NT2/D1 (cell line): ENCODE results near the gene USP46.

Experiments used
- DNase-seq: peaks from one replicate; pipeline ENCODE4 v3.0.0-alpha.2; 2011; ENCODE audit warnings: low read depth, low spot score
- H3K27me3 ChIP-seq: 2 replicates; pipeline ENCODE4 v1.6.0; 2011; ENCODE audit warnings: mild to moderate bottlenecking; ENCODE audit not compliant: insufficient read length, insufficient read depth
- H3K36me3 ChIP-seq: 2 replicates; pipeline ENCODE4 v1.6.1; 2011; ENCODE audit warnings: mild to moderate bottlenecking, low read length, mixed read lengths; ENCODE audit not compliant: insufficient read depth, insufficient read length
- H3K4me1 ChIP-seq: 2 replicates; pipeline ENCODE4 v1.5.1; 2011; ENCODE audit not compliant: insufficient read depth, insufficient read length
- H3K4me3 ChIP-seq: 2 replicates; pipeline ENCODE4 v1.5.1; 2011; ENCODE audit warnings: low read depth; ENCODE audit not compliant: insufficient read length
- H3K9ac ChIP-seq: 2 replicates; pipeline ENCODE4 v1.6.0; 2011; ENCODE audit warnings: low read depth; ENCODE audit not compliant: insufficient read length
- H3K9me3 ChIP-seq: 2 replicates; pipeline ENCODE4 v1.5.1; 2011; ENCODE audit warnings: mild to moderate bottlenecking, low read length; ENCODE audit not compliant: insufficient read depth
- SUZ12 ChIP-seq: IDR thresholded peaks from 2 replicates; pipeline ENCODE4 v1.6.1; 2011; ENCODE audit not compliant: insufficient read length, insufficient read depth; ENCODE audit errors: extremely low read depth
- YY1 ChIP-seq: IDR thresholded peaks from 2 replicates; pipeline ENCODE4 v1.6.1; 2011; ENCODE audit not compliant: insufficient read length, insufficient read depth
- ZNF274 ChIP-seq: IDR thresholded peaks from 2 replicates; pipeline ENCODE4 v1.6.1; 2011; ENCODE audit warnings: mild to moderate bottlenecking, low read depth, low read length

Gene USP46

DNA sequence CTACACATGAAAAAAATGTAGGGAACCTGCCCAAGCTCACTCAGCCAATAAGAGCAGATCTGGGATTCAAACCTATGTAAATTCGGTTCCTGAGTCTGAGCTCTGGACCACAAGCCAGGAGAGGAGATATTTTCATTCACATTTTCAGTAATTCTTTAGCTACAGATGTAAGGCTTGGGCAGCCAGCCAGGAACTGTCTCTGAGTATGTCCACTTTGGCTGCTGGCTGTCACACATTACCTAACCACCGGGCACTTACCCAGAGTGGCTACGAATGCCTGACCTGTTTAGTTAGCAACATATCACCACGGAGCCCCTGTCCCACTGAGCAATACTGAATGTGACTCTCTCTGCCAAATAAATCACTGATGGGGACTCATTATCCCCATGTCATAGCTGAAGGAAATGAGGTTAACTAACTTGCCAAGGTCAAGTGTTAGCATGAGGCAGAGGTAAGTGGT, 15.3 kb downstream of the USP46 start:
- Histone ChIP-seq H3K36me3 (no peaks in the 10 kb centered on the region), H3K27me3 (no peaks in the 10 kb centered on the region), H3K4me1 (no peaks in the 10 kb centered on the region), H3K4me3 (no peak overlapping the region), H3K9me3 (peaks cover 7% of the 10 kb centered on the region; the same call in 1 of the 2 replicates), H3K9ac (no peak overlapping the region)
- TF ChIP-seq YY1 (no peak), SUZ12 (no peak), ZNF274 (no peak)
- DNase-seq = no peak

DNA sequence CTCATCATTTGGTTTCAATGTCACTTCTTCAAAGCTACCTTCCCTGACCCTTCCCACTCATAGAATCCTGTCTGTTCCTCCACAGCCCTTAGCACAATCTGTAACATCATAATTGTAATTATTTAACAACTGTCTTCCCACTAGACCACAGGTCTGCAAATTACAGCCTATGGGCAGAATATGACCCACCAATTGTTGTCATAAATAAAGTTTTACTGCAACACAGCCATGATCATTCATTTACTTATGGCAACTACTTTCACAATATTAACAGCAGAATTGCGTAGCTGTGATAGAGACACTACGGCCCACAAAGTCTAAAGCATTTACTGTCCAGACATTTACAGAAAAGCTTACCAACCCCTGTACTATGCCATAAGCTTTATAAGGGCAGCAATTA, 15.9 kb downstream of the USP46 start:
- H3K4me1 ChIP-seq = no peaks in the 10 kb centered on the region

DNA sequence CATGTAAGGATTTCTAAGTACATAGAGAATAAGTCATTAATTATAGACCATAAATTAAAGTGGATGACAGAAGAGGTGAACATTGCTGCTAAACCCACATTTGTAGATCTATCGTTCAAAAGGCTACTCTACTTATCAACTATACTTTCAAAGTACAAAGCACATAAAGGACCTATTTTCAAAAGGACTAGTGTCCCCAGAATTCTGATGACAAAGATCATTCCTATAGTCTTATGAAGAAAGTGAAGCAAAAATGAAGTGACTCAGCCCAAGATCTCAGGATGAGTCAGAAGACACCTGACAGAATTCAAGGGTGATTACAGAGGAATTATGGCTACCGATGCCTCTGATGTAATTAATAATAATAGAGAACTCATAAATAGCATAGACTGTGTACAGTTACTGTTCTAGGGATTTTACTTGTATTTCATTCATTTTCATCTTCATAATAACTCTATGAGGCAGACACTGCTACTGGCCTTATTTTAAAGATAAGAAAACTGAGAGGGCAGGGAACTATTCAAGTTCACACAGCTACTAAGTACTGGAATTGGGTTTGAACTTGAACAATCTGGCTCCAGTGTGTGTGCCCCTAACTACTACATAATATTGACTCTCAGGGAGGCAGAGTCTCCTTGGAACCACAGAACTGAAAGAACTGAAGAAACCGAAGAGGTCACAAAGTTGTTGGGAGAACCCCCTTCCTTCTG, 17.1 kb downstream of the USP46 start:
- DNase-seq = no peak
- H3K9ac ChIP-seq = no peak overlapping the region
- H3K27me3 ChIP-seq = no peaks in the 10 kb centered on the region
- TF ChIP-seq ZNF274 = no peak
- no peak for TF ChIP-seq SUZ12
- TF ChIP-seq YY1 = no peak
- no peaks in the 10 kb centered on the region for H3K36me3 ChIP-seq
- no peaks in the 10 kb centered on the region for H3K4me1 ChIP-seq
- peaks cover 7% of the 10 kb centered on the region; the same call in 1 of the 2 replicates for H3K9me3 ChIP-seq
- no peak overlapping the region for H3K4me3 ChIP-seq

More for the DNA sequence above, 15.9 kb downstream of the USP46 start:
- no peaks in the 10 kb centered on the region for H3K27me3 ChIP-seq
- H3K9me3 ChIP-seq = peaks cover 7% of the 10 kb centered on the region; the same call in 1 of the 2 replicates
- no peak for TF ChIP-seq SUZ12
- TF ChIP-seq ZNF274 = no peak
- no peak for TF ChIP-seq YY1
- H3K9ac ChIP-seq = no peak overlapping the region
- no peaks in the 10 kb centered on the region for H3K36me3 ChIP-seq
- no peak overlapping the region for H3K4me3 ChIP-seq
- no peak for DNase-seq

DNA sequence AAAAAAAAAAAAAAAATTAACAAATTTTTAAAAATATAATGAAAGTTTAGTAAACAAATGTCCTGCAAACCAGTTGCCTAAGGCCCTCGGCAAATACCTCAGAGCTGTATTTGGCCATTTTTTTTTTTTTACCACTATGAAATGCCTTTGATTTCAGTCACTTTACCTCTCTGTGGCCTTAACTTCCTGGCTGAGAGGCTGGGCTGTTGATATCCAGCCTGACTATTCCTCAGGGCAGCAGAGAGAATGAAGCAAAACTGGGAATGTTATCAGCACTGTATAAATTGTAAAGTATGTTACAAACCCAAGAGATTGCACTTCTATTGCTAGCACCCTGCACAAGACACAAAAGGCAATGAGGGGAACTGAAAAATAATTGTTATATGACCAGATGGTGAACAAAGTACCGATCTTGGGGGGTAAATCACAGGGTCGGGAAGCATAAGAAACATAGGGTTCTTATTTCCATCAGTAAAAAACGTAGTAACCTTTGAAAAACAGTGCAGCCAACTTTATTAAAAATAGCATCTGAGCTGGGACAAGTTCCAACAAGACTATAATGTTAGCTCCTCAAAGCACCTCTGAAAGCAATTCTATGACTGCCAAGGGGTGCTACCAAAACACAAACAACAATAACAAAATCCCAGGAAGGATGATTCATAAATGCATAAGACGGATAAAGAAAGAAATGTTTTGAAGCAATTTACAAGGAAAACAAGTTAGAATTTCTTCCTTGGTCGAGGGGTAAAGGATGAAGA, 18.1 kb downstream of the USP46 start:
- no peak overlapping the region for H3K4me3 ChIP-seq
- H3K27me3 ChIP-seq = no peaks in the 10 kb centered on the region
- DNase-seq = no peak
- no peaks in the 10 kb centered on the region for H3K36me3 ChIP-seq
- TF ChIP-seq SUZ12 (no peak), ZNF274 (no peak), YY1 (no peak)
- no peaks in the 10 kb centered on the region for H3K4me1 ChIP-seq
- H3K9me3 ChIP-seq = peaks cover 7% of the 10 kb centered on the region; the same call in 1 of the 2 replicates
- H3K9ac ChIP-seq = no peak overlapping the region

DNA sequence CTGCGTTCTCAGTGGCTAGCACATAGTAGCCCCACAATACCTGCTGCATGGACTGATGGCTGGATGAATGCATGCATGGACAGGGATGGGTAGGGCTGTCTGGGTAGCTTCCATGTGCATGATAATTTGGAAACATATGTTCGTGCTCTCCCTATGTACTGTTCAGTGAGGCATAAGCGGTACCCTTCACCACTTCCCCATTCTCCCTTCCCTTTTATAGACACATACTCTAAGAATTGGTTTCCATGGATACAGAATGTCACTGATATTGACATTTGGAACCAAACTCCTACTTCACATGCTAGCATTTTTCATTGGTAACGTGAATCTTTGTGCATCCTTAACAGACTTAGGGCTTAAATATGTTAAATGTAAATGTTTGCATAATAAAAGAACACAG, 20.4 kb downstream of the USP46 start:
- peaks cover 7% of the 10 kb centered on the region; the same call in 1 of the 2 replicates for H3K9me3 ChIP-seq
- no peaks in the 10 kb centered on the region for H3K36me3 ChIP-seq
- H3K27me3 ChIP-seq = no peaks in the 10 kb centered on the region
- no peak for DNase-seq
- no peaks in the 10 kb centered on the region for H3K4me1 ChIP-seq
- H3K9ac ChIP-seq = no peak overlapping the region
- H3K4me3 ChIP-seq = no peak overlapping the region
- TF ChIP-seq ZNF274 = no peak
- no peak for TF ChIP-seq SUZ12
- no peak for TF ChIP-seq YY1

DNA sequence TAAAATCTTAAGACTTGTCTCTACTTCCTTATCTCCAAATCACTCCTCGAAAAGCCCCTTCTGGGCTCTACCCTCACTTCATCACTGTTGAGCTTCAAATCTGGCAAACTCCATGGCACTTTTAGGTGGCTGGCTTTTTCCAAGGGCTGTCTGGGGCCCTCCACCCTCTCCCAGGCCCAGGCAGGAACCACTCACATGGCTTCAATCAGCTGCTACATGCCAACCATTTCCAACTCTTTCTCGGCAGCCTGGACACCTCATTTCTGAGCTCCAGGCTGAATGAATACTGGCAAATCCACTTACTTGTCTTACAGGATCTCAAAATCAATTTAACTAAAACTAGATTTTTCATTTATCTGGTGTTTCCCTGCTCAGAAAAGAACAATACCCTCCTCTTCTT, 22.0 kb downstream of the USP46 start:
- no peak overlapping the region for H3K4me3 ChIP-seq
- H3K9ac ChIP-seq = no peak overlapping the region
- no peaks in the 10 kb centered on the region for H3K4me1 ChIP-seq
- H3K9me3 ChIP-seq = peaks cover 7% of the 10 kb centered on the region; the same call in 1 of the 2 replicates
- DNase-seq = no peak
- H3K36me3 ChIP-seq = no peaks in the 10 kb centered on the region
- no peaks in the 10 kb centered on the region for H3K27me3 ChIP-seq
- TF ChIP-seq ZNF274 (no peak), YY1 (no peak), SUZ12 (no peak)

DNA sequence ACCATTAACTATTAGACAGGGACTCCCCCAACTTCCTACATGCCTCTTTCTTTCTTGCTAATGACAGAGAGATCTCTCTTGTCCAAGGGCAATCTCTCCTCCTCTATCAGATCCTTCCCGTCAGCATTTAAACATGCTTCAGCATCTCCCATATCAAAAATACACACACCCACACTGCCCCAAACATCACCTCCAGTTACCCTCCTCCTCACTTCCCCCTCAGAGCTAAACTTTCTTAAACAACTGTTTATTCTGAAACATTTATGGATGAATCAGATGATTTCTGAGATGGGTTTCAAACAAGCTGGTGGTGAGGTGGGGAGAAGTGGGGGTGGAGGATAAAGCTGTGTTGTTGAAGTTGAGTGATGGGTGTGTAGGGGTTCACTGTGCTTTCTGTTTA, 23.5 kb downstream of the USP46 start:
- no peak for TF ChIP-seq YY1
- TF ChIP-seq ZNF274 = no peak
- TF ChIP-seq SUZ12 = no peak
- Histone ChIP-seq H3K36me3 (no peaks in the 10 kb centered on the region), H3K4me3 (no peak overlapping the region), H3K27me3 (no peaks in the 10 kb centered on the region), H3K4me1 (no peaks in the 10 kb centered on the region), H3K9ac (no peak overlapping the region), H3K9me3 (peaks cover 7% of the 10 kb centered on the region; the same call in 1 of the 2 replicates)
- DNase-seq = no peak
